HCT116 (cell line): ENCODE data around the gene RARG. TPM values are rescaled to one million over a fixed set of nuclear protein-coding genes. Genes with fewer than 3 reads are reported as not detected.

ENCODE experiments used
- ATAC-seq: fragments of 200-7000 bp; cut with Tn5 transposase; 2 replicates; pipeline ENCODE4 v1.9.1; 2020; ENCODE audit warnings: mild to moderate bottlenecking, moderate library complexity
- BruUV-seq: library from RNA; stranded (reverse); fragments of 400-500 nt; replicated peaks from 2 replicates; lab custom pipeline; 2021; lab: Mats Ljungman, UMichigan
- CTCF ChIA-PET: fragments of 300-600 bp; sonication (Branson Sonifier 250); formaldehyde crosslinking; loops from one replicate; lab custom pipeline; 2021; ENCODE audit warnings: antibody characterized with exemption; lab: Charles Lee
- POLR2A ChIA-PET: fragments of 300-600, 350-600 bp; sonication (Branson Sonifier 250); formaldehyde crosslinking; loops from one replicate; lab custom pipeline; 2021; ENCODE audit warnings: antibody characterized with exemption; lab: Charles Lee
- RAD21 ChIA-PET, 2 experiments: fragments of 300-600 bp; sonication (Branson Sonifier 250); formaldehyde crosslinking; loops; one replicate each; lab custom pipeline; 2023; ENCODE audit warnings: low total read pairs in 2 of 2; ENCODE audit not compliant: uncharacterized antibody in 2 of 2, unreplicated experiment in 2 of 2, low non-redundant PET in 1 of 2; lab: Charles Lee
- DNase-seq: peaks from one replicate; pipeline ENCODE4 v3.0.0-alpha.2; 2010; ENCODE audit warnings: low read depth, low spot score
- H2AFZ ChIP-seq: fragments of 200-600 bp; shearing (Covaris generic), sonication (generic); 2 replicates; pipeline ENCODE4 v1.6.1; 2017; ENCODE audit warnings: low read depth, mixed run types, mixed read lengths, antibody characterized with exemption, low read length; ENCODE audit not compliant: poor library complexity, severe bottlenecking
- H3K27ac ChIP-seq: 2 replicates; pipeline ENCODE4 v1.5.1; 2012; ENCODE audit warnings: low read depth, low read length
- H3K27me3 ChIP-seq: fragments of 200-600 bp; sonication (generic); 2 replicates; pipeline ENCODE4 v1.6.1; 2016; ENCODE audit warnings: mixed run types, low read length, mixed read lengths; ENCODE audit not compliant: insufficient read depth
- H3K36me3 ChIP-seq, 2 experiments: fragments of 200-500 bp in 1 of 2; fragments of 200-600 bp in 1 of 2; sonication (Bioruptor generic) in 1 of 2; sonication (generic) in 1 of 2; 2 replicates each; pipeline versions ENCODE4 v1.5.1 to v1.6.1; 2014 to 2016; ENCODE audit warnings: low read length in 2 of 2, inconsistent platforms in 1 of 2, mixed read lengths in 1 of 2, mixed run types in 1 of 2; ENCODE audit not compliant: insufficient read depth in 2 of 2, control insufficient read depth in 1 of 2
- H3K4me1 ChIP-seq, 2 experiments: fragments of 200-600 bp in 1 of 2; sonication (generic) in 1 of 2; 2 replicates each; pipeline versions ENCODE4 v1.5.1 to v1.6.1; 2012 to 2017; ENCODE audit warnings: low read length in 2 of 2, inconsistent platforms in 1 of 2, mild to moderate bottlenecking in 1 of 2, mixed read lengths in 1 of 2, mixed run types in 1 of 2, moderate library complexity in 1 of 2; ENCODE audit not compliant: insufficient read depth in 2 of 2, control insufficient read depth in 1 of 2
- H3K4me2 ChIP-seq: fragments of 200-600 bp; sonication (generic); 2 replicates; pipeline ENCODE4 v1.6.1; 2017; ENCODE audit warnings: mixed run types, low read length, mixed read lengths
- H3K4me3 ChIP-seq, 2 experiments: fragments of 200-600 bp in 1 of 2; sonication (generic) in 1 of 2; replicated peaks in 1 of 2; 2 replicates each; pipeline ENCODE4 v1.5.1; 2011 to 2016; ENCODE audit warnings: low read length in 2 of 2, control low read depth in 1 of 2, low read depth in 1 of 2, mild to moderate bottlenecking in 1 of 2, mixed read lengths in 1 of 2, mixed run types in 1 of 2
- H3K79me2 ChIP-seq: fragments of 200-600 bp; sonication (generic); 2 replicates; pipeline ENCODE4 v1.6.1; 2017; ENCODE audit warnings: mild to moderate bottlenecking, mixed run types, low read length, moderate library complexity, mixed read lengths; ENCODE audit not compliant: insufficient read depth
- H3K9ac ChIP-seq: fragments of 200-600 bp; sonication (generic); 2 replicates; pipeline ENCODE4 v1.6.1; 2016; ENCODE audit warnings: low read length, mixed read lengths
- H3K9me2 ChIP-seq: fragments of 200-600 bp; sonication (generic), shearing (Covaris generic); 2 replicates; pipeline ENCODE4 v1.6.1; 2017; ENCODE audit warnings: mixed run types, mild to moderate bottlenecking, moderate library complexity; ENCODE audit not compliant: insufficient read depth
- H3K9me3 ChIP-seq, 2 experiments: fragments of 200-500 bp in 1 of 2; fragments of 200-600 bp in 1 of 2; sonication (Bioruptor generic) in 1 of 2; sonication (generic) in 1 of 2; 2 replicates each; pipeline ENCODE4 v1.6.1; 2014 to 2017; ENCODE audit warnings: low read length in 2 of 2, mixed read lengths in 2 of 2, inconsistent platforms in 1 of 2, low read depth in 1 of 2, mild to moderate bottlenecking in 1 of 2, mixed run types in 1 of 2, moderate library complexity in 1 of 2; ENCODE audit not compliant: control insufficient read depth in 1 of 2, insufficient read depth in 1 of 2
- H4K20me1 ChIP-seq: fragments of 200-600 bp; sonication (generic), shearing (Covaris generic); 2 replicates; pipeline ENCODE4 v1.6.1; 2017; ENCODE audit warnings: mixed run types, mild to moderate bottlenecking, moderate library complexity; ENCODE audit not compliant: insufficient read depth
- CBX3 ChIP-seq: IDR thresholded peaks from 2 replicates; pipeline ENCODE4 v1.6.1; 2012; ENCODE audit warnings: low read depth
- CEBPB ChIP-seq: IDR thresholded peaks from 2 replicates; pipeline ENCODE4 v1.6.1; 2012; ENCODE audit warnings: low read depth
- ELF1 ChIP-seq: IDR thresholded peaks from 2 replicates; pipeline ENCODE4 v1.6.1; 2012; ENCODE audit warnings: low read depth, borderline replicate concordance
- EZH2 ChIP-seq: fragments of 200-600 bp; sonication (generic); IDR thresholded peaks from 2 replicates; pipeline ENCODE4 v1.6.1; 2017; ENCODE audit warnings: antibody characterized with exemption, mixed run types
- EZH2phosphoT487 ChIP-seq: fragments of 200-600 bp; IDR thresholded peaks from 2 replicates; pipeline ENCODE4 v1.6.1; 2018; ENCODE audit warnings: antibody characterized with exemption, borderline replicate concordance
- JUND ChIP-seq: IDR thresholded peaks from 2 replicates; pipeline ENCODE4 v1.6.1; 2012
- POLR2A ChIP-seq: IDR thresholded peaks from 2 replicates; pipeline ENCODE4 v1.7.0; 2011; ENCODE audit warnings: borderline replicate concordance; ENCODE audit not compliant: insufficient read depth, insufficient read length; ENCODE audit errors: extremely low read depth
- POLR2AphosphoS5 ChIP-seq: IDR thresholded peaks from 2 replicates; pipeline ENCODE4 v1.6.1; 2011; ENCODE audit warnings: mild to moderate bottlenecking, low read depth, low read length, moderate library complexity
- SP1 ChIP-seq: IDR thresholded peaks from 2 replicates; pipeline ENCODE4 v1.6.1; 2012; ENCODE audit warnings: low read depth
- TCF7L2 ChIP-seq: IDR thresholded peaks from 2 replicates; pipeline ENCODE4 v1.7.0; 2011; ENCODE audit warnings: borderline replicate concordance, inconsistent platforms; ENCODE audit not compliant: insufficient read depth, insufficient read length; ENCODE audit errors: extremely low read depth
- ZNF274 ChIP-seq: fragments of 200-500 bp; sonication (Bioruptor generic); IDR thresholded peaks from 2 replicates; pipeline ENCODE4 v1.6.1; 2014; ENCODE audit warnings: mild to moderate bottlenecking, low read depth, low read length, inconsistent platforms
- intact Hi-C: fragments of 100-400 bp; cut with micrococcal nuclease; formaldehyde crosslinking; loops from 2 replicates; pipeline ENCODE4 v1.10.0; 2022
- total RNA-seq: library from RNA; stranded (reverse); gene quantifications from one replicate; pipeline ENCODE4 v1.2.1, GENCODE V29; 2021; ENCODE audit not compliant: unreplicated experiment
- TF ChIP-seq, protein P1 (sequence below): IDR thresholded peaks from 2 replicates; pipeline ENCODE4 v1.6.1; 2012

The RARG gene
- total RNA-seq, 1 experiment from 2014 or later = 68.9 TPM

DNA sequence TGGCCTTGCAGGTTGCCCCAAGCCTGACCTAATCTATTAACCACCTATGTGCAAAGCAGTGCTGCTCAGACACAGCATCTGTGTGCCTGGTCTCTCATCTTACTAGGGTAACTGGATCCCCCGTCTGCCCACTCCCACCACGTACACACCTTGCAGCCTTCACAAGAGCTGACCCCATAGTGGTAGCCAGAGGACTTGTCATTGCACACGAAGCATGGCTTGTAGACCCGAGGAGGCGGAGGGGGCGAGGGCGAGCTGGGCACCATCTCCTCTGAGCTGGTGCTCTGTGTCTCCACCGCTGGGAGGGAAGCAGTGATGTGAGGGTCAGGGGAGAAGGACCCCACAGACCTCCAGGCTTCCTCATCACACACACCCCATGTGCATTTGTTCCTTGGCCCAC, 16.5 kb downstream of the RARG start (continued):
- no peak for TF ChIP-seq EZH2
- no peak for TF ChIP-seq POLR2A
- no peak for TF ChIP-seq CEBPB
- no peak for TF ChIP-seq ELF1
- TF ChIP-seq POLR2AphosphoS5 = no peak
- TF ChIP-seq, protein P1, sequence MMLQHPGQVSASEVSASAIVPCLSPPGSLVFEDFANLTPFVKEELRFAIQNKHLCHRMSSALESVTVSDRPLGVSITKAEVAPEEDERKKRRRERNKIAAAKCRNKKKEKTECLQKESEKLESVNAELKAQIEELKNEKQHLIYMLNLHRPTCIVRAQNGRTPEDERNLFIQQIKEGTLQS = no peak
- TF ChIP-seq SP1 = no peak
- TF ChIP-seq CBX3 = no peak

DNA sequence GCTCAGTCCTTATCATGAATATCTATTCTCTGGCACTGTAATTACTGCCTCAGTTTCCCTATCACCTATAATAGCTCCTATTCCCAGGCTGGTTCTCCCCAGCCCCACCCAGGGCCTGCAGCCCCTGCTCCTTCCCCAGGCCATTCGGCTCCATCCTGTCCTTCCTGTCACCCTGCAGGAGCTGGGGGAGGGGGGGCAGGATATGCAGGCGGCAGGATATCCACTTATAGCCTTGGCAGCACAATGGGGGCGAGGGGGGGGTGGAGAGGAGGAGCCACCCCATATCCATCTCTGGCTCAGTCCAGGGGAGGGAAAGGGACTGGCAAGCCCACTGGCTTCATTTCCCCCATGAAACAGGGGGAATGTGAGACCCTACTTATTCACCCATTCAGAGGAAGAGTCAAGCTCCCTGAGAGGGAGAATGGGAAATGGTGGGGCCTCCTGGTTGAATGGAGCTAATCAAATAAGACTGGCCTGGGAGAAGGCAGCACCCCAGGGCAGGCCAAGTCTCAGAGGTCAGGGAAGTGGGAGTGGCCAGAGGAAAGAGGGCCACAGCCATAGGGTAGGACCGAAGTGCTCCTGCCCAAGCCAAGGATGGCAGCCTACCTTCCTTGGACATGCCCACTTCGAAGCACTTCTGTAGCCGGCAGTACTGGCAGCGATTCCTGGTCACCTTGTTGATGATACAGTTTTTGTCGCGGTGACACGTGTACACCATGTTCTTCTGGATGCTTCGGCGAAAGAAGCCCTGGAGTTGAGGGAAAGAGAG, 17.1 kb downstream of the RARG start:
- DNase-seq = no peak
- ATAC-seq = no peak
- intact Hi-C loops = no loop called here
- H3K79me2 ChIP-seq = peaks cover 39% of the 10 kb centered on the region
- H3K4me1 ChIP-seq = peaks cover 22 to 36% of the 10 kb centered on the region in 2 experiments
- no peaks in the 10 kb centered on the region for H4K20me1 ChIP-seq
- H2AFZ ChIP-seq = no peak overlapping the region
- BruUV-seq = no TSS peak
- TF ChIP-seq TCF7L2 (no peak), ZNF274 (no peak), EZH2phosphoT487 (no peak), JUND (no peak), CEBPB (no peak)
- ChIA-PET POLR2A (no interaction called here), CTCF (interaction anchor here (0.8 to 4.5 kb wide), 13 partner anchors 8 to 136 kb away, joined by 3 to 43 read pairs (median 5); partner anchors contain the start of genes AAAS, ESPL1, PFDN5 and SPRYD3), RAD21 (interaction anchor here in 1 of 2 experiments (1.5 to 1.8 kb wide), 2 partner anchors 75 to 107 kb away, joined by 3 to 8 read pairs; partner anchors contain the start of gene AAAS)
- H3K4me2 ChIP-seq = no peak overlapping the region
- no peaks in the 10 kb centered on the region for H3K9me2 ChIP-seq
- no peaks in the 10 kb centered on the region for H3K27me3 ChIP-seq
- H3K4me3 ChIP-seq = no peak overlapping the region
- H3K27ac ChIP-seq = no peak overlapping the region
- peaks cover 11 to 27% of the 10 kb centered on the region in 2 experiments for H3K36me3 ChIP-seq
- no peak overlapping the region for H3K9ac ChIP-seq
- H3K9me3 ChIP-seq = no peaks in the 10 kb centered on the region
